ENCODE measurements around the gene LSMEM2.
"Not testable (repeated sequence)": the region's sequence is repeated elsewhere in the genome, so short reads cannot be mapped to it uniquely, and the experiment has no call there.

LSMEM2 gene

GRCh38 chr3:50266017-50266416, 12.9 kb upstream of the LSMEM2 start:
- no peak for DNase-seq

GRCh38 chr3:50266836-50267235, 12.1 kb upstream of the LSMEM2 start:
- no peak for DNase-seq

GRCh38 chr3:50267280-50267913, 11.5 kb upstream of the LSMEM2 start:
- DNase-seq: no peak

- no peak for DNase-seq
Observed at GRCh38 chr3:50268276-50268675, 10.6 kb upstream of the LSMEM2 start.

GRCh38 chr3:50268703-50269451, 10.0 kb upstream of the LSMEM2 start, which contains the start of gene SEMA3B:
Gene SEMA3B (plus strand): TSS chr3:50269147. CDS start chr3:50269241, 94 bp downstream.
- no peak for DNase-seq

GRCh38 chr3:50269460-50269859, 9.4 kb upstream of the LSMEM2 start:
- DNase-seq: no peak

GRCh38 chr3:50269977-50270413, 8.9 kb upstream of the LSMEM2 start:
- DNase-seq: no peak

GRCh38 chr3:50270422-50271224, 8.3 kb upstream of the LSMEM2 start:
- no peak for DNase-seq

- DNase-seq: no peak
Observed at GRCh38 chr3:50271314-50271936, 7.5 kb upstream of the LSMEM2 start.

GRCh38 chr3:50272538-50272910, 6.4 kb upstream of the LSMEM2 start:
- not testable (repeated sequence) for DNase-seq

GRCh38 chr3:50272911-50273688, 5.8 kb upstream of the LSMEM2 start:
- DNase-seq: peak; percentile 100

GRCh38 chr3:50273689-50274065, 5.2 kb upstream of the LSMEM2 start:
- DNase-seq: no peak

GRCh38 chr3:50274371-50275104, 4.3 kb upstream of the LSMEM2 start:
- DNase-seq: peak; percentile 91

GRCh38 chr3:50275141-50275995, 3.5 kb upstream of the LSMEM2 start:
- no peak for DNase-seq

GRCh38 chr3:50275996-50276761, 2.7 kb upstream of the LSMEM2 start:
- DNase-seq: no peak

- no peak for DNase-seq
Observed at GRCh38 chr3:50276762-50277101, 2.2 kb upstream of the LSMEM2 start.

- DNase-seq: no peak
Observed at GRCh38 chr3:50278123-50278879, 586 bp upstream of the LSMEM2 start.

GRCh38 chr3:50279255-50280016, 549 bp downstream of the LSMEM2 start:
- DNase-seq: no peak

Data from activated CD8-positive, alpha-beta memory T cell treated with anti-CD3 and anti-CD28 coated beads, Interleukin-2, amount 50 U/mL, for 48 hours (primary cell).